Liver (tissue), 9 donors: ENCODE data around the gene DUSP23. TPM values are rescaled to one million over a fixed set of nuclear protein-coding genes. Genes with fewer than 3 reads are reported as not detected.

Experiments used
- DNase-seq: peaks from one replicate; pipeline ENCODE4 v3.0.0-alpha.2; 2017; ENCODE audit warnings: low spot score
- H3K27ac ChIP-seq, 2 donors: one replicate each; pipeline ENCODE4 v1.7.0; 2013; ENCODE audit warnings: inconsistent platforms in 2 of 2, low read length in 2 of 2, control low read depth in 1 of 2, low read depth in 1 of 2, mild to moderate bottlenecking in 1 of 2
- H3K27me3 ChIP-seq, 4 donors: one replicate each; pipeline versions ENCODE4 v1.6.1 to v1.7.0; 2013; ENCODE audit warnings: low read length in 3 of 4, inconsistent platforms in 1 of 4, mild to moderate bottlenecking in 1 of 4, moderate library complexity in 1 of 4; ENCODE audit not compliant: control insufficient read depth in 4 of 4, insufficient read depth in 4 of 4
- H3K36me3 ChIP-seq, 4 donors: one replicate each; pipeline versions ENCODE4 v1.6.1 to v1.7.0; 2013; ENCODE audit warnings: low read length in 3 of 4, mild to moderate bottlenecking in 3 of 4, low read depth in 1 of 4, moderate library complexity in 1 of 4; ENCODE audit not compliant: control insufficient read depth in 4 of 4, insufficient read depth in 3 of 4
- H3K4me1 ChIP-seq, 4 donors: one replicate each; pipeline versions ENCODE4 v1.6.1 to v1.7.0; 2013; ENCODE audit warnings: low read length in 3 of 4, mild to moderate bottlenecking in 3 of 4, moderate library complexity in 1 of 4; ENCODE audit not compliant: control insufficient read depth in 4 of 4, insufficient read depth in 4 of 4
- H3K4me3 ChIP-seq, 3 donors: one replicate each; pipeline versions ENCODE4 v1.6.1 to v1.7.0; 2013; ENCODE audit warnings: low read length in 3 of 3, control low read depth in 1 of 3, low read depth in 1 of 3, mild to moderate bottlenecking in 1 of 3
- H3K9ac ChIP-seq, 2 donors: one replicate each; pipeline ENCODE4 v1.7.0; 2013; ENCODE audit warnings: low read length in 2 of 2, mild to moderate bottlenecking in 2 of 2, moderate library complexity in 2 of 2, control low read depth in 1 of 2, low read depth in 1 of 2
- H3K9me3 ChIP-seq, 4 donors: one replicate each; pipeline versions ENCODE4 v1.6.1 to v1.7.0; 2013; ENCODE audit warnings: low read length in 3 of 4; ENCODE audit not compliant: control insufficient read depth in 4 of 4
- ATF3 ChIP-seq: IDR thresholded peaks from 2 replicates; pipeline ENCODE4 v1.6.1; 2016; ENCODE audit warnings: antibody characterized with exemption
- EGR1 ChIP-seq, 2 donors: IDR thresholded peaks; 2 replicates each; pipeline ENCODE4 v1.6.1; 2016 to 2018; ENCODE audit warnings: antibody characterized with exemption in 2 of 2, low read depth in 2 of 2
- FOXA1 ChIP-seq: IDR thresholded peaks from 2 replicates; pipeline ENCODE4 v1.6.1; 2016; ENCODE audit warnings: antibody characterized with exemption
- FOXA2 ChIP-seq: IDR thresholded peaks from 2 replicates; pipeline ENCODE4 v1.6.1; 2016; ENCODE audit warnings: antibody characterized with exemption
- GABPA ChIP-seq, 2 donors: IDR thresholded peaks in 1 of 2; conservative IDR thresholded peaks in 1 of 2; 2 replicates each; pipeline ENCODE4 v1.6.1; 2016; ENCODE audit warnings: antibody characterized with exemption in 2 of 2, mild to moderate bottlenecking in 1 of 2, moderate library complexity in 1 of 2
- HNF4A ChIP-seq, 2 donors: conservative IDR thresholded peaks; 2 replicates each; pipeline ENCODE4 v1.6.1; 2016; ENCODE audit warnings: antibody characterized with exemption in 2 of 2, mild to moderate bottlenecking in 2 of 2
- HNF4G ChIP-seq: IDR thresholded peaks from 2 replicates; pipeline ENCODE4 v1.6.1; 2016; ENCODE audit warnings: antibody characterized with exemption
- JUND ChIP-seq, 2 donors: IDR thresholded peaks; 2 replicates each; pipeline ENCODE4 v1.6.1; 2016; ENCODE audit warnings: antibody characterized with exemption in 2 of 2
- MAX ChIP-seq: IDR thresholded peaks from 2 replicates; pipeline ENCODE4 v1.6.1; 2016; ENCODE audit warnings: antibody characterized with exemption
- NR2F2 ChIP-seq: IDR thresholded peaks from 2 replicates; pipeline ENCODE4 v1.6.1; 2016; ENCODE audit warnings: antibody characterized with exemption
- RAD21 ChIP-seq, 2 donors: IDR thresholded peaks; 2 replicates each; pipeline ENCODE4 v1.6.1; 2016; ENCODE audit warnings: antibody characterized with exemption in 2 of 2, mild to moderate bottlenecking in 2 of 2
- REST ChIP-seq: IDR thresholded peaks from 2 replicates; pipeline ENCODE4 v1.6.1; 2016; ENCODE audit warnings: antibody characterized with exemption, mild to moderate bottlenecking
- RXRA ChIP-seq, 2 donors: IDR thresholded peaks; 2 replicates each; pipeline ENCODE4 v1.6.1; 2017 to 2018; ENCODE audit warnings: antibody characterized with exemption in 2 of 2, mild to moderate bottlenecking in 1 of 2
- SP1 ChIP-seq: IDR thresholded peaks from 2 replicates; pipeline ENCODE4 v1.6.1; 2018; ENCODE audit warnings: antibody characterized with exemption, mild to moderate bottlenecking
- TAF1 ChIP-seq: conservative IDR thresholded peaks from 2 replicates; pipeline ENCODE4 v1.6.1; 2016; ENCODE audit warnings: antibody characterized with exemption, mild to moderate bottlenecking
- ZBTB33 ChIP-seq: IDR thresholded peaks from 2 replicates; pipeline ENCODE4 v1.6.1; 2016; ENCODE audit warnings: antibody characterized with exemption
- WGBS: extraction: QIAGEN DNeasy Blood & Tissue Kit; methylation state at CpG from one replicate; pipeline ENCODE4 v1.1.7; 2013; 5-methylcytosine and 5-hydroxymethylcytosine counted together
- polyA plus RNA-seq, 2 donors: library from polyadenylated mRNA; stranded (reverse) in 1 of 2; unstranded in 1 of 2; fragments of 200-250 nt in 1 of 2; fragments of >200 nt in 1 of 2; fragmentation: Nextera tagmentation in 1 of 2; extraction: Ambion mirVana in 1 of 2; gene quantifications; one replicate each; pipeline versions ENCODE4 v1.2.1 to v1.2.3, GENCODE V29; 2013 to 2015
- total RNA-seq, 2 donors: library from RNA; depleted of rRNA; stranded (reverse); fragments of >200 nt; gene quantifications; one replicate each; pipeline ENCODE4 v1.2.3, GENCODE V29; 2014
- donor health status: healthy.
- donor health status: healthy.
- donor health status: healthy.
- donor health status: healthy.
- donor health status: healthy.

DUSP23 gene
- total and polyA plus RNA-seq, 4 donors, result 26.6 to 192 (median 113) TPM

GRCh38 chr1:159756397-159756796 is 24.4 kb upstream of the DUSP23 start:
- no peak overlapping the region for H3K4me3 ChIP-seq
- H3K36me3 ChIP-seq, result no peaks in the 10 kb centered on the region
- DNase-seq, result no peak
- peaks cover 5 to 55% (median 44%) of the 10 kb centered on the region in 4 donors for H3K4me1 ChIP-seq
- H3K27ac ChIP-seq, result peak overlapping the region; percentile 85 to 94
- H3K27me3 ChIP-seq, result no peaks in the 10 kb centered on the region
- H3K9me3 ChIP-seq, result no peaks in the 10 kb centered on the region
- no peak overlapping the region for H3K9ac ChIP-seq
- TF ChIP-seq SP1 (peak; percentile 65), TAF1 (no peak), GABPA (IDR thresholded peaks at IDR 0.05 in 1 of 2, conservative IDR thresholded peaks at IDR 0.05 in 1 of 2) (no peak), ATF3 (peak; percentile 40), RAD21 (IDR thresholded peaks at IDR 0.05) (peak in 1 of 2 donors; percentile 25), REST (no peak), HNF4G (peak; percentile 30), FOXA2 (peak; percentile 43), ZBTB33 (peak; percentile 40), HNF4A (conservative IDR thresholded peaks at IDR 0.05) (peak; percentile 70 to 87), RXRA (IDR thresholded peaks at IDR 0.05) (peak; percentile 91 to 95), FOXA1 (no peak), MAX (peak; percentile 78), JUND (IDR thresholded peaks at IDR 0.05) (peak; percentile 19 to 43), EGR1 (IDR thresholded peaks at IDR 0.05; ENCODE audit: low read depth in 2 of 2) (peak in 1 of 2 donors; percentile 34)

- Histone ChIP-seq H3K4me3 (no peak overlapping the region), H3K27me3 (no peaks in the 10 kb centered on the region), H3K36me3 (no peaks in the 10 kb centered on the region), H3K9ac (no peak overlapping the region), H3K27ac (no peak overlapping the region), H3K9me3 (no peaks in the 10 kb centered on the region), H3K4me1 (peaks cover 0 to 3% (median 0%) of the 10 kb centered on the region in 4 donors)
- DNase-seq, result no peak
- 67% methylated on average over 1 of the region's 1 CpG for whole genome bisulfite sequencing
- no peak for TF ChIP-seq EGR1 (IDR thresholded peaks at IDR 0.05; ENCODE audit: low read depth in 2 of 2)
- no peak for TF ChIP-seq NR2F2
- TF ChIP-seq FOXA1, result no peak
- TF ChIP-seq GABPA (IDR thresholded peaks at IDR 0.05 in 1 of 2, conservative IDR thresholded peaks at IDR 0.05 in 1 of 2), result no peak
- TF ChIP-seq RXRA (IDR thresholded peaks at IDR 0.05), result no peak
- no peak for TF ChIP-seq REST
- TF ChIP-seq FOXA2, result no peak
- TF ChIP-seq HNF4A (conservative IDR thresholded peaks at IDR 0.05), result no peak
These were observed 17.1 kb upstream of the DUSP23 start for GRCh38 chr1:159763686-159764085.
